Stimulated activated CD8-positive, alpha-beta memory T cell treated with anti-CD3 and anti-CD28 coated beads, Interleukin-2, amount 100 ng/mL, for 48 hours (primary cell): ENCODE results near the gene EIF4G3.
"Not testable (repeated sequence)": the region's sequence is repeated elsewhere in the genome, so short reads cannot be mapped to it uniquely, and the experiment has no call there.

Experiments used
- DNase-seq, 2 donors: peaks; one replicate each; pipeline ENCODE4 v3.0.0-alpha.2; 2020; ENCODE audit warnings: low read depth in 2 of 2

The EIF4G3 gene

DNA sequence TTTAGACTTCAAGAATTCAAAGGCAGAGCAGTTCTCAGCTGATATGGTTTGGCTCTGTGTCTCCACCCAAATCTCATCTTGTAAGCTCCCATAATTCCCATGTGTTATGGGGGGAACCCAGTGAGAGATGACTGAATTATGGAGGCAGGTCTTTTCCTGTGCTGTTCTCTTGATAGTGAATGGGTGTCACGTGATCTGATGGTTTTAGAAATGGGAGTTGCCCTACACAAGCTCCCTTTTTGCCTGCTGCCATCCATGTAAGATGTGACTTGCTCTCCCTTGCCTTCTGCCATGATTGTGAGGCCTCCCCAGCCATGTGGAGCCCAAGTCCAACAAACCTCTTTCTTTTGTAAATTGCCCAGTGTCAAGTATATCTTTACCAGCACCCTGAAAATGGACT lies 146.5 kb downstream of the EIF4G3 start:
- no peak for DNase-seq

DNA sequence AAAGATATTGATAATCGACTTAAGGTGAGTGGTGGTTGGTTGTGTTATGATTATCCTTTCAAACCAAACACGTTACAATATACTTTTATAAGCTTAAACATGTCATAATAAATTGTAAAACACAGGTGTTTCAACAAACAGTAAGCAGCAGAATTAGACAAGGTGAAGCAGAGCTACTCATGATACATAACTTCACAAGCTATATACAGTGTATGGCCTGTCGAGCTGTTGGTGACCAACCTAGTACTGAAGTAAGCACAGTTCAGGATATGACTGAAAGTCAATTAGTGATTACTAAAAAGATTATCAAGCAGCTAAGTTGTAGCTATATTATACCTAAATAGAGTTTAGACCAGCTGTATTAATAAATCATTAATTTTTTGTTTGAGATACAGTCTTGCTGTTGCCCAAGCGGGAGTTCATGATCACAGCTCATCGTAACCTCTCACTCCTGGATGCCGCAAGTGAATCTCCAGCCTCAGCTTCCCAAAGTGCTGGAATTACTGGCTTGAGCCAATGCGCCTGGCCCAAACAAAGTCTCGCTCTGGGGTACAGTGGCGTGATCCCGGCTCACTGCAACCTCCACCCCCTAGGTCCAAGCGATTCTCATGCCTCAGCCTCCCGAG lies 148.1 kb downstream of the EIF4G3 start:
- DNase-seq, result no peak

DNA sequence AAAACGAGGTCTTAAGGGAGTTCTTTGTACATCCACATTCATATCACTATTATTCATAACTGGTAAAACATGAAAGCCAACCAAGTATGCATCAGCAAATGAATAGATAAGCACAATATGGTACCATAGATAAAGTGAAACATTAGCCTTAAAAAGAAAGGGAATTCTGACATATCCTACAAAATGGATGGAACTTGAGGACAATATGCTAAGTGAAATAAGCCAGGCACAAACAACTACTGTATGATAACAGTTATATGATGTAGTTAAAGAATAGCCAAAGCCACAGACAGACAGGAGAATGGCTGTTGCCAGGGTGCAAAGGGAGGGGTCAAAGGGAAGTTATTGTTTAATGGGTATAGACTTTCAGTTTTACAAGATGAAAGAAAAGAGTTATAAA lies 148.9 kb downstream of the EIF4G3 start:
- no peak for DNase-seq

DNA sequence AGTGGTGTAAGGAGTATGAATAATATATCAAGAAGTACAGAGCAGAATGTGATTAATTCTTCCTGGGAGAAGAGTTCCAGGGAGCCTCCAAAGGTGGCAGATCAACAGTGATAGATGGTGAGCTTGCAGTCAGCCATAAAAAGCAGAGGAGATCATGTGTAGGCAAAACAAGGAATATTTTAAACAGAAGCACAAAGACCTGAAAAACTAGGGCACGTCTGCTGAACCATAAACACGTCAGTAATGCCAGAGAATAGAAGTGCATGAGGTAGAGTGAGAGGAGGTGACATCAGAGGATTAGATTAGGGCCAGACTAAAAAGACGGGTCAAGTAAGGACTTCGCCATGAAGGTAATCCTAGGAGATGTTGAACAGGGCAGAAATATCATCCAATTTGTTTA lies 151.8 kb downstream of the EIF4G3 start:
- DNase-seq, result no peak

DNA sequence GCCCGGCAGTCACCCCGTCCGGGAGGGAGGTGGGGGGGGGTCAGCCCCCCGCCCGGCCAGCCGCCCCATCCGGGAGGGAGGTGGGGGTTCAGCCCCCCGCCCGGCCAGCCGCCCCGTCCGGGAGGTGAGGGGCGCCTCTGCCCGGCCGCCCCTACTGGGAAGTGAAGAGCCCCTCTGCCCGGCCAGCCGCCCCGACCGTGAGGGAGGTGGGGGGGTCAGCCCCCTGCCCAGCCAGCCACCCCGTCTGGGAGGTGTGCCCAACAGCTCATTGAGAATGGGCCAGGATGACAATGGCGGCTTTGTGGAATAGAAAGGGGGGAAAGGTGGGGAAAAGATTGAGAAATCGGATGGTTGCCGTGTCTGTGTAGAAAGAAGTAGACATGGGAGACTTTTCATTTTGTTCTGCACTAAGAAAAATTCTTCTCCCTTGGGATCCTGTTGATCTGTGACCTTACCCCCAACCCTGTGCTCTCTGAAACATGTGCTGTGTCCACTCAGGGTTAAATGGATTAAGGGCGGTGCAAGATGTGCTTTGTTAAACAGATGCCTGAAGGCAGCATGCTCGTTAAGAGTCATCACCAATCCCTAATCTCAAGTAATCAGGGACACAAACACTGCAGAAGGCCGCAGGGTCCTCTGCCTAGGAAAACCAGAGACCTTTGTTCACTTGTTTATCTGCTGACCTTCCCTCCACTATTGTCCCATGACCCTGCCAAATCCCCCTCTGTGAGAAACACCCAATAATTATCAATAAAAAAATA lies 152.4 kb downstream of the EIF4G3 start:
- not testable (repeated sequence) for DNase-seq

DNA sequence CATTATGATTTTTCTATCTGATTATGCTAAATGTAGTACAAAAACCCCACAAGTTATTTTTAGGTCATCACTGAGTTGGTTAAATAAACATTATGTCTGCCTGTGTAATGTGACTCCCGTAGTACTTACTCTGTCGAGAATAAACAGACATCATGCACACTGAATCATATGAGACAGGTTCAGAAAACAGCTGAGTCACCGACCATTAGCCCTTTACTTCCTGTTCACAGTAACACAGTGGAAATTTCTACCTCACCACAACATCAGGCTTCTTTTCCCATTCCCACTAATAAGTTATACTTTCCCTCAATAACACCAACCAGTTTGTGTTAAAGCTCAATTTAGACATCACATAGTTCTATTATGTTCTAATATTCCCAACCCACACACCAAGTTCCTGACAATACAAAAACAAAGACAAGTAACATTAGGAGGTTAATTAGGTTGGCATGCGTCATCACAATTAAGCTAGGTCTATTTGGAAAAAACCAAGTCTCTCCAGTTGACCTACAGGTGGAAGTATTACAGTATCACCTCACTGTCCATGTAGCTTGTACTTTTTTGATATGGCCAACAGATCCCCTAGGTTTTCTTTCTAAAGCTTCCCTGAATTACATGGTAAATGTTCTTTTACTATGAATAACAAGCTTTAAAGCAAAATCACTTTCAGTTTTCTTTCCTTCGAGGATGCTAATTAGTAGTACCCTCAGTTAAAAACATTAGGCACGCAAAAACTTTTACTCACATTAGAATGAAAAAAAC lies 154.2 kb downstream of the EIF4G3 start:
- DNase-seq, result no peak

DNA sequence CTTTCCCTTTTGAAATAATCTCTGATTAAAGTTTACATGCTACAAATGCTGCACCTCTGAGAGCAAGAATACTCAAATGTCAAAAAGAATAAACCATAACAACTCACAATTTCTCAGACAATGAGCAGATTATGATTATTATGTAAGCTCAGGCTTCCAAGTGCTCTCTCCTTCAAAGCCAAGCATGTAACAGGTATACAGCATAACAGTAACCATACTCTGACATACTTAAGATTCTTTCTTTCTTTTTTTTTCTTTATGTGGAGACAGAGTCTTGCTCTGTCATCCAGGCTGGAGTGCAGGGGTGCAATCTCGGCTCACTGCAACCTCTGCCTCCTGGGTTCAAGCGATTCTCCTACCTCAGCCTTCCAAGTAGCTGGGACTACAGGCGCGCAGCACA lies 155.4 kb downstream of the EIF4G3 start:
- no peak for DNase-seq

DNA sequence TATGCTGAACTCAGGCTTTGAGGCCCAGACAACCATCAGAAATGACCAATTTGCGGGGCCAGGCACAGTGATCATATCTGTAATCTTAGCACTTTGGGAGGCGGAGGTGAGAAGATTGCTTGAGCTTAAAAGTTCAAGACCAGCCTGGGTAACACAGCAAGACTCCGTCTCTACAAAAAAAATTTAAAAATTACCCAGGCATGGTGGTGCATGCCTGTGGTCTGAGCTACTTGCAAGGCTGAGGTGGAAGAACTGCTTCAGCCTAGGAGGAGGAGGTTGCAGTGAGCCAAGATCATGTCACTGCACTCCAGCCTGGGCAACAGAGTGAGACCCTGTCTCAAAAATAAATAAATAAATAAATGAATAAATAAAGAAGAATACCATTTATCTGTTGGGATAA lies 156.5 kb downstream of the EIF4G3 start:
- no peak for DNase-seq

DNA sequence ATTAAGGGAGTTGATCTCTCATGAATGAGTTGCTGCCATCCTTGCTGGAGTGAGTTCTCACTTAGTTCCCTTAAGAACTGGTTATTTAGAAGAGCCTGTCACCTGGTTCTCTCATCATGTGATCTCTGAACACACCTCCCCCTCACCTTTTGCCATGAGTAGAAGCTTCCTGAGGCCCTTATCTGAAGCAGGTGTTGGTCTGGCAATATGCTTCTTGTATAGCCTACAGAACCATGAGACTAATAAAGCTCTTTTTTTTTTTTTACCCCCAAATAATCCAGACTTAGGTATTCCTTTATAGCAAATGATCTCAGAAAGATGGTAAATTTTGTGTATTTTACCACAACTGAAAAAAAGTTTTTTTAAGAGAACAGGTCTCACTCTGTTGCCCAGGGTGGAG lies 158.0 kb downstream of the EIF4G3 start:
- DNase-seq, result no peak

DNA sequence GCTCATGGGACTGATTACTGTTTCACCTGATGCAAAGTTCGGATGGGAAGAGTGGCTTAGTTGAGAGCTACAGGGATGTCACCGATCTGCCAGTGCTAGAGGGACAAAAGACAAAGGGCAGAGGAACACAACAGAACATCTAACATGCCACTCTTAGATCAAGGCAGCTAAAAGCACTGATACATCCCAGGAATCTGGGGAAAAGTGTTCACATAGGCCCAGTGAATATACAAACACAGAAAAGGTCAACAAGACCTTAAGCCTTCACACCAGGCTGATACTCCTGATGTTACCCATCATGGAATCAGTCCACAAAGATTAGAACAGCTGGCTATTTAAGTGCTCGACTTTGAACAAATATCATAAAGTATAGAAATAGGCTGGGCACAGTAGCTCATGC lies 163.2 kb downstream of the EIF4G3 start:
- DNase-seq, result no peak

DNA sequence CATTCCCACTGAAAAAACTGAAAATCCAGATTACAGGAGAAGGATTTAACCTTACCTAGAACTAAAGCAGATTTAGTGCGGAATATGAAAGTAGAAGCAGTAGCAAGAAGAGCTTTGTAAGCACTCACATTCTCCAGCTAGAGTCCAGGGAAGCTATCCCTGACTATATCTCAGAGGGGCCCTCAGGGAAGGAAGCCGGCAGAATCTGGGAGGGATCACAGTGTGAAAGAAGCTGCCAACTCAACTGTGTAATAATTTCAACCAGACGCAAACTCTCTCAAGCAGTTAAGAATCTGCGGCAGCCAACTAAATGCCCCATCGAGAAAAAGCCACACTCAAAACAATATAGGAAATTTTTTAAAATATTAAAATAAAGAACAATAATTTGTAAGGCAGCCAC lies 163.8 kb downstream of the EIF4G3 start:
- DNase-seq, result no peak

DNA sequence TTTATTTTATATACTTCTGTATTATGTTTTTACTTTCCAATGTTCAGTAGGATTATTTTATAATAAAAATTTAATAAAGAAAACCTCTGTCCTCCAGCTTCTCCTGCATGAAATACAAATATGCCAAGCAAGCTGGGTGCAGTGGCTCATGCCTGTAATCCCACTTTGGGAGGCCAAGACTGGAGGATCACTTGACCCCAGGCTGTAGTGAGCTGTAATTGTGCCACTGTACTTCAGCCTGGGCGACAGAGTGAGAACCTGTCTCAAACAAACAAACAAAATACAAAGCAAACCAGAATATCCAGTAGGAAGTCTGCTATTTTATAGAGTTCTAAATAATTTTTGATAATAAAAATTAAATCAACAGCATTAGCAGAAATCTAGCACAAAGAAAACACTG lies 168.8 kb downstream of the EIF4G3 start:
- no peak for DNase-seq

DNA sequence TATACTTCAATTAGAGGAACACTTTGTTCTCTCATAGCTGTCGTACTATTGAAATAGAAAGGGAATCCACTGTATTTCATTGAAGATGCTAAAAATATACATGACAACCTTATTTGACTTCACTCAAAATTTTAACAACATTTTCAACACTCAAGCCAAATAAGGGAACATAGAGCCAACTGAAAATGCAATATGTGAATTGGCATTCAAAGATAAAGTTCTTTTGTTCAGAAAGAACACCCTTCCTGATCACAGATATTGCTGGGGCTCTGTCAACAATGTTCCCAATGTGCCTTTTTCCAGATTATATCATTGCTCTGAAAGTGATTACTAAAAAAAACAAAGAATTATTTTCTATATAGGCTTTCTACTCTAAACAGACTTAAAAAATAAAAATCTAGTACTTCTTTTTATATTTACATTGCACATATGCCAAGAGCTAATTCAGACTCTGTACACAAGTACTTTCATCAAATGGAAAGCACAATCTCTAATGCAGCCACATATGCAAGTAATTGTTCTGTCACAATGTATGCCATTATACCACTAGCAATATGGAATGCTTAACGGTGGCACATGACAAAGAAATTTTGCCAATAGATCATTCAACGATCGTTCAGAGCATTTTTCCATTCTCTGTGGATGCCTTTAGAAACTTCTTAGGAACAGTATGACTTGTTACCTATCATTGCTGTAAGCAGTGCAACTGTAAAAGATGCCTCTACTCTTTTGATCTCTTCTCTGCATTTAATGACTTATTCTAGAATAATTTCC lies 171.0 kb downstream of the EIF4G3 start:
- no peak for DNase-seq

DNA sequence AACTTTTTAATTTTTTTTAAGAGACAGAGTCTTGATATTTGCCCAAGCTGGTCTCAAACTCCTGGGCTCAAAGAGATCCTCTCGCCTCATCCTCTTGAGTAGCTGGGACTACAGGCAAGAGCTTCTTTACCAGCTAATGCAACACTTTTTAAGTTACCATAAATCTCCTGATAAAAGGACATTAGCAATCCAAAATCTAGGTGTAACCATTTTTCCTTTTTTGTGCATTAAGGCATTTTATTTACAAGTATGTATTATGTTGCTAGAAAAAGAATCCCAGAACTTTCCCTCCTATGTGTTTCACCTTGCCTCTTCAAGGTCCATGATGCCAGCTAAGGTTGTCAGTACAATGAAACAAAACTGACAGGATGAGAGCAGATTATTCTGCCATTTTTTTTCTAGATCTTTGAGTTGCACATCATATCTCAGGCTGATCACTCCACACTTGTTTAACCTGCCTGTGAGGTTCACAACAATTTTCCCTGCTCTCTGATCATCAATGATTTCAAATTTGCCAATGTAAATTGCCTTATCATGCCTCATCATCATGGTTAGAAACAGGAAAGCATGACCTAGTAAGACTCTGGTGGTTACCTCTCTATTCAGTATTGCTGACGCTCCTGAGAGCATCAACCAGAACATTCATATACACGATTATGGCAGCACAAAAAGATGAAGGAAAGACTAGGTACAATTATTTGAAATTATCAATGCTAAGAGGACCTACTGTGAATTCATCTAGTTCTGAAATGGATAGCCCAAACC lies 173.2 kb downstream of the EIF4G3 start:
- no peak for DNase-seq

DNA sequence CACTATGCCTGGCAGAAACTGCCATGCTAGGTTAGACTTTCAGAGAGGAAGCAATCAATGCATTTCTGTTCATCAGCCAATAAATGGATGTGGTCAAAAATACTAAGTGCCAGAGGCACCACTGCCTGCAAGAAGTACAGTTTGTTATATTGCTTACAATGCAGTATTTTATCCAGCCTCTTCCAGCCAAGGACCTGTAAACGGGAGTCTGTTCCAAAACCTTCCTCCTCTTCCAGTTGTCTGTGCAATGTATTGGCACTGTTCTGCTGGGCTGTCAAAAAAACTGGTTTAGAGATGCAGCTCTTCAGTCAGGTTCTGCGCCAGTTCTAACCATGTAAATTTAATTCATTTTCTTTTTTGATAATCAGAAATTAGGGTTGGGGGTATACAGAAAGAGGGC lies 175.7 kb downstream of the EIF4G3 start:
- no peak for DNase-seq

DNA sequence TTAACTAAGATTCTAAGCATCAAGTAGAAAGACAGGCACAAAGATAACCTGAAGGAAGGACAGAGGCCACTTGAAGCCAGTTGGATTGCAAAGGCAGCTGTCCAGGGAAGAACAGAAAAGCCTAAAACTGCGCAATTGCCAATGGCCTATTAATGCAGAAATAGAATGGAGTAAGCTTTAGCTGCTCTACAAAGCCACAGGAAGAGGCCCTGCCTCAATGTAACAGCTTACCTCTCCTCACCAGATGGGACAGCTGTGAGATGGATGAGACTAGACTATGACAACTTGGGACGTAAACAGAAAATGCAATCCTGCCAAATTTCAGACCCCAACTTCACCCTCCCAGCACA lies 176.5 kb downstream of the EIF4G3 start:
- DNase-seq, result no peak

DNA sequence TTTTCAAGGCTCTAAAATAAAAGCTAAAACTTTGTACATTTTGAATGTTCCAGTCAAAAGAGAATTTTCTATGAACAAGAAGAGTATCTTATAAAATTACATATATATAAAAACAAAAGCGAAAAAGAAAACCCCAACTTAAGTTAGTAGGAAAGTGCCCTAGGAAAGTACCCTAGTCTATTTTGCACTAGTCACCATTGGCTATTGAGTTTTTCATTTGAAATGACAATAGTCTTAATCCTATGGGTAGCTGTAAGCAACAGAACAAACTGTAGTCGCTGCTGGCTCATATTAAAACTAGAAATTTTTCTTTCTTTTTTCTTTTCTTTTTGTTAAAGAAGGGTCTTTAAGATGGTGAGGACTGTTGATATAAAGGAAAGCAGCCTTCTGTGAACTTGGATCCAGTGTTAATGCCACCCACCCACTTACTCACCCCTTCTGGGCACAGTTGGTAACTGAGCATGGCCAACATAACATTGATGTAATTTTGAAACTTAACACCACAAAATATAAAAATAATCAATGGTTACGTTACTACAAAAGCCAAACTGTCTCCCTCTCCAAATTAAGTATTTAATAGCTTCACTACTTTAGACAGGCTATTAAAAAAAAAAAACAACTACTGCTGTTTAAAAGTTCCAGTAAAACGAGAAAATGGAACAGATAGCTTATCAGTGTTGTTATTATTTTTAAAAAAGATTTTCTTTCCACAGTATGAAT lies 177.0 kb downstream of the EIF4G3 start:
- DNase-seq, result no peak

DNA sequence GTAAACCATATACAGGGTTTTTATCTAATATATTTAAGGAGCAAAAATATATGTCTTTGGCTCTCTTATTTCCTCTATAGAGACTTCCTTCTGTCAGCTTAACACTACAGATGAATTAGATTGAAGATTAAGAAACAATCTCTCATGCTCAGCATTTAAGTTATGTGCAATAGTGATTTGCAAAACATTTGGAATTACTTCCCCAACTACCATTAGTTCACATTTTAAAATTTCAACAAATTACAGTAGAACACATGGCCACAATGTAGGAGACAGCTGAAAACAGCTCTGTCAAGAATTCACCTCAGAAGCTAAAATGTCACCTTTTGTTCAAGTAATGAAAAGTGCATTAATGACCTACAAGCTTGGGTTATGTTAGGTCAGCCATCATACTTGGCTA lies 177.9 kb downstream of the EIF4G3 start:
- DNase-seq, result no peak

DNA sequence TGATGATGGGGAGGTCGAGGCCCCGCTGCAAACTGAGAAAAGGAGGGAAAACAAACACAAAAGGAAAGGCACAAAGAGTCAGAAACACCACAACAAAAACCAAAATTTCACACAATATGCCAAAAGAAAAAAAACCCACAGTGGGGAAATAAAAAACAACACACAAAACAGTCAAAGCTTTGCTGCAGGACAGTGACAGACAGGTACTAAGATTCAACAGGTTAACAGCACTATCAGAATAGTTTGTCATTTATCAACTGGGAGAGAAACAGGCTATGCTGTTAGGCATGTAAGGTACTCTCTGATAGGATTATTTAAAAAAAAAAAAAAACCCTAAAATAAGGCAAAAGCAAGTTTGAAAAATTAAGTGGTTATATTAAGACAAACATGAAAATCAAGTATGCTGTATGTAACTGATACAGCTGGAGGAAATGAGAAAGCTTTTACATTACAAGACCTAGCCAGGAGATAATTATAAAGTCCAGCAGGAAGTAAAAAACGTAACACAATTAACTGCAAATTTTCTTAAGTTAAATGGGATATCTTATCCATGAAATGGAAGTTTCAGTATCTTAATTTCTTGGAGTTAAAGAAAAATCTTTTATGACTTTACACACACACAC lies 179.0 kb downstream of the EIF4G3 start:
- no peak for DNase-seq

DNA sequence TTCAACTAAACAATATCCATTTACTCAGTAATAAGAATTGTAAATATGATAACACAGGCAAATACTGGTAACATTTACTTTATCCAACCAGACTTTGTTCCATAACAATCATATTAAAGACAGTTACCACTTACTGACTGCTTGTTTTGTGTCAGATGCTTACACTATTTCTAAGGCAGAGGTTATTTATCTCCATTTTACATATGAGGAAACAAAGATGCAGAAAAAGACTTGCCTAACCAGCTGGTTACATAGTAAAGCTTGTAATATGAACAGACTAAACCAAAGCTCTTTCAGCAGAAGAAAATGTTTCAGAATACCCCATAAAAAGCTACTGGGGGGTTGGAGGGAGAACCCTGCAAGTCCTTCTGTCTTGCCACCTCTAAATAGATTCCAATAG lies 180.1 kb downstream of the EIF4G3 start:
- DNase-seq, result no peak
